Activated CD4-positive, CD25-positive, alpha-beta regulatory T cell treated with anti-CD3 and anti-CD28 coated beads, Interleukin-2, amount 50 U/mL, for 16 hours (primary cell): ENCODE measurements around the gene UVRAG.

ENCODE experiments used
- DNase-seq: peaks from one replicate; pipeline ENCODE4 v3.0.0-alpha.2; 2020; ENCODE audit warnings: low read depth, low spot score

The UVRAG gene

GRCh38 chr11:75802913-75803820 is 11.8 kb upstream of the UVRAG start:
- peak; percentile 59 for DNase-seq

- no peak for DNase-seq
Measured at GRCh38 chr11:75809111-75809510, 5.9 kb upstream of the UVRAG start.

GRCh38 chr11:75809991-75810390 is 5.0 kb upstream of the UVRAG start:
- no peak for DNase-seq

GRCh38 chr11:75810637-75811390 is 4.2 kb upstream of the UVRAG start:
- DNase-seq: no peak

DNA sequence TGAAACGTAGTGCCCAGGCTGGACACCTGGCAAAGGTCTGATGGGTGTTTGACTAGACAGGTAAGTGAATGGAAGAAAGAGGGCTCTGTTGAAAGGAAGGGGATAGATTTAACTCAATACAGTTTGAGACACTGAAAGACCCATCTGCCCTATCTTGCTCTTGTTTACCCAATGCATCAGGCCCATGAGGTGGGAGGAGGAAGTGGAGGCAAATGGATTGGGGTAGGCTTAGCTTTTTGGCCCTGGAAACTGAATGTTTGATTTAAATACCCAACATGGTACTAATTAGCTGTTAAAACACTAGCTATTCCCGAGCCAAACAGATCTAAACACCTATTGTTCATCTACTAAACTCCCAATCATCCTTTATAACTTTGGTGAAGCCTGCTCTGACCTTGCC is 3.5 kb upstream of the UVRAG start:
- DNase-seq: no peak

DNA sequence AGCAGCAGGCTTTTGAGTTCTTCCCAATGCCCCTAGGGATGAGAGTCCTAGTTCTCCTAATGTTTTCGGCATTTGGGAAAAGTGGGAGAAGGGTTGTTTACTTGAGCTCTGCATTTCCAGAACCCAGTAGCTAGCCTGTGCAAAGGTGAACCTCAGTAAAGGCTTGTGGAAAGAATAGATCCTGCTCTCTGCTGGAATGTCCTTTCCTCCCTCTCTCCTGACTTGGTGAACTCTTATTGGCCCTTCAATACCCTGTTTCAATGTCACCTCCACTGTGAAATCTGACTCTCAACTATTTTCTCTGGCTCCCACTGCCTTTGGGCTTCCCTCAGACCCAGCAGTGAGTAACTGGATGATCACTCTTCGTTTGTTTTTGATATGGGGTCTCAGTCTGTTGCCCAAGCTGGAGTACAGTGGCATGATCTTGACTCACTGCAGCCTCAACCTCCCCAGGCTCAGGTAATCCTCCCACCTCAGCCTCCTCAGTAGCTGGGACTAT is 2.4 kb upstream of the UVRAG start:
- no peak for DNase-seq

DNA sequence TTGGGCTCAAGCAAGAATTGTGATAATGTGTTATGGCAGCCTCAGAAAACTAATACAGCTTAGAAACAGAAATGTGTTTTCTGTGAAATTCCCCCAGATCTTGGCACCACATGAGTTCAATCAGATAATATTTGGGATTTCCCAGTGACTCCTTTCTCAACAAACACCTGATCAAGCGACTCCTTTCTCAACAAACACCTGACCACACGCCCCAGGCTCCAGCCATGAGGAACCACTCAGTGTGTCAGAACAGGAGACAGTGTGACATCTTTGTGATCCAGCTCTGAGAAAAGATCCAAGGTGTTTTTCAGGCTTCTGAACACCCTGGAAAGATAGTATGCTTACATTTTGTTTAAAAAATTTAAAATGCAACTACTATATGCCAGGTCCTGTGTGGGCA is 1.9 kb upstream of the UVRAG start:
- DNase-seq: no peak

GRCh38 chr11:75813622-75814039 is 1.4 kb upstream of the UVRAG start:
- DNase-seq: no peak

DNA sequence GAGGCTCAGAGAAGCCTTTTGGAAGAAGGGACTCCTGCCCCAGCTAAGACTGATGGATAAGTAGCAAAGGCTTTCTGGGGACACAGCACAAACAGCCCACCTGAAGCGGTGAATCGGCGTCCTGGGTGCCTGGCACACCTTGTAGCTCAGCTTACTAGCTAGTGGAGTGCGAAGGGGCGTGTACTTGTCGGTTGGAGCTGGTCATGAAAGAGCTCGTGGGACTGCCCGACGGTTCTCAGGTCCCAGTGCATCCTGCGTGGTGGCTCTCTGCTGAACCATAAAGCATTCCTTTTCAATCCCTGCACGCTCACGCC is 690 bp upstream of the UVRAG start:
- DNase-seq: no peak

GRCh38 chr11:75815345-75816168 is 547 bp downstream of the UVRAG start:
- DNase-seq: no peak

- DNase-seq: no peak
Measured at GRCh38 chr11:75816561-75817239, 1.7 kb downstream of the UVRAG start.

DNA sequence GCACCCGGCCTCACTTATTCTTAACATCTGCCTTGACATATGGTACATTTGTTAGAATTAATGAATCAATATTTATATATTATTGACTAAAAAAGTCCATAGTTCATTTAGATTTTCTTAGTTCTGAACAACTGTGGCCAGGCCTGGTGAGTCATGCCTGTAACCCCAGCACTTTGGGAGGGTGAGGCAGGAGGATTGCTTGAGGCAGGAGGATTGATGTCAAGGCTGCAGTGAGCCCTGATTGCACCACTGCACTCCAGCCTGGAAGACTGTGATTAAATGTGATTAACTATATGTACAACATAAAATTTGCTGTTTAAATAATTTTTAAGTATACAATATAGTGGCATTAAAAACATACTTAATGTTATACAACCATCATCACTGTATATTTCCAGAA is 5.6 kb downstream of the UVRAG start:
- no peak for DNase-seq

GRCh38 chr11:75821202-75821601 is 6.2 kb downstream of the UVRAG start:
- DNase-seq: no peak

GRCh38 chr11:75822541-75822940 is 7.5 kb downstream of the UVRAG start:
- no peak for DNase-seq

DNA sequence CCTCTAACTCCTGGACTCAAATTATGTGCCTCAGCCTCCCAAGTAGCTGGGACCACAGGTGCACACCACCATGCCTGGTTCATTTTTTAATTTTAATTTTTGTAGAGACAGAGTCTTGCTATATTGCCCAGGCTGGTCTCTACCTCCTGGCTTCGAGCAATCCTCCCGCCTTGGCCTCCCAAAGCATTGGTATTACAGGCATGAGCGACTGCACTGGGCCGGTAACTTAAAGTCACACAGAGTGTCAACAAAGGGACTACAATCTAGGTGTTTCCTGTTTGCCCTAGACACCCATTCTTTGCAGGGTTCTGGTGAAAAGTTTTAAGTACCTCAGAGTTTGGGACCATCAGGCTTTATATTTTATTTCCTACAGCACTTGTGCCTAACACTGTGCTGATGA is 8.4 kb downstream of the UVRAG start:
- no peak for DNase-seq

GRCh38 chr11:75823946-75824345 is 8.9 kb downstream of the UVRAG start:
- DNase-seq: no peak

GRCh38 chr11:75826461-75827230 is 11.6 kb downstream of the UVRAG start:
- no peak for DNase-seq

DNA sequence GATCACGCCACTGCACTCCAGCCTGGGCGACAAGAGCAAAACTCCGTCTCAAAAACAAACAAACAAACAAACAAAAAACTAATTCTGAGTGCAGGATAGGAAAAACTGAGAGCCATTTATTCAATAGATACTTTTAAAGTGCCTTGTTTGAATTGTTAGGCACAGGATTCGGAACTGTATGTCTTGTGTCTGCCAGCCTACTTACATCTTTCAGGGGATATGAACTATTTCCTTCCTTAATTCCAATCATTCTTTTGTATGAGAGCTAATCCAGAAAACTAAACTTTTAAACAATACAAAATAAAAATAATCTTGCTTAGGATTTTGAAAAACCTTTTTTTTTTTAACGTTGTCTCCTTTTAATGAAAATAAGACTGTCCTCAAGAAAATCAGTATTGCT is 12.6 kb downstream of the UVRAG start:
- no peak for DNase-seq

DNA sequence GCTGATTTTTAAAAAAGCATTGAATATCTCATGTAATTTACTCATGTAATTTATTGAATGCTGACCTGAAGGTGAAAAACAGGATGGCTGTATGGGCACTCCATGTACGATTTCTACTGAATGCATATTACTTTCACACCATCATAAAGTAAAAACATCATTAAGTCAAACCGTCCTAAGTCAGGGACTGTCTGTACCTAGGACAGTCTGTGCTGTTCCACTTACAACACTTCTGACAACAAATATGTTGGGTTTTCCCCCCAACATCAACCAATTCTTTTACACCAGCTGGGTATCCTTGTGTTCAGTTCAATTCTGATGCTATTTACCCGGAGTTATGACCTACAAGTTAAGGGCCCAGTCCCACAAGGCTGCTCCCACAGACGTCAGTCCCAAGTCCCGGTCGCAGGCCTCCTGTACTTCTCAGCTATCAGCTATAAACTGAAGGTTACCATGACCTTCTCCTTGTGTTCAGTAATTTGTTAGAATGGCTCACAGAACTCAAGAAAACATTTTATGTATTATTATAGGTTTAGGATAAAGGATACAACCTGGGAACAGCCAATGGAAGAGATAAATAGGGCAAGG is 17.0 kb downstream of the UVRAG start:
- no peak for DNase-seq

DNA sequence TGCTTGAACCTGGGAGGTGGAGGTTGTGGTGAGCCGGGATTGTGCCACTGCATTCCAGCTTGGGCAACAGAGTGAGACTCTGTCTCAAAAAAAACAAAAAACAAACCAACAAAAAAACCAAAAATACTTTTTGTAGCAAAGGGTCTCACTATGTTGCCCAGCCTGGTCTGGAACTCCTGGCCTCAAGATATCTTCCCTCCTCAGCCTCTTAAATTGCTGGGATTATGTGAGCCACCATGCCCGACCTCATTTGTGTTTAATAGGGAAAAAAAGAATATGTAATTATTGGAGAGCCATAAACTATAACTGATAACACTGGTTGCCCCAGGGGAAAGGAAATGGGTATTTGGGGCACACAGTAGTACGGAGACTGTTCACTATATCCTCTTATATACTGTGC is 19.7 kb downstream of the UVRAG start:
- no peak for DNase-seq
